ENCODE data around the gene SHD.

The SHD gene

GRCh38 chr19:4292515-4292914 lies 13.4 kb downstream of the SHD start:
- TF ChIP-seq, protein P1, sequence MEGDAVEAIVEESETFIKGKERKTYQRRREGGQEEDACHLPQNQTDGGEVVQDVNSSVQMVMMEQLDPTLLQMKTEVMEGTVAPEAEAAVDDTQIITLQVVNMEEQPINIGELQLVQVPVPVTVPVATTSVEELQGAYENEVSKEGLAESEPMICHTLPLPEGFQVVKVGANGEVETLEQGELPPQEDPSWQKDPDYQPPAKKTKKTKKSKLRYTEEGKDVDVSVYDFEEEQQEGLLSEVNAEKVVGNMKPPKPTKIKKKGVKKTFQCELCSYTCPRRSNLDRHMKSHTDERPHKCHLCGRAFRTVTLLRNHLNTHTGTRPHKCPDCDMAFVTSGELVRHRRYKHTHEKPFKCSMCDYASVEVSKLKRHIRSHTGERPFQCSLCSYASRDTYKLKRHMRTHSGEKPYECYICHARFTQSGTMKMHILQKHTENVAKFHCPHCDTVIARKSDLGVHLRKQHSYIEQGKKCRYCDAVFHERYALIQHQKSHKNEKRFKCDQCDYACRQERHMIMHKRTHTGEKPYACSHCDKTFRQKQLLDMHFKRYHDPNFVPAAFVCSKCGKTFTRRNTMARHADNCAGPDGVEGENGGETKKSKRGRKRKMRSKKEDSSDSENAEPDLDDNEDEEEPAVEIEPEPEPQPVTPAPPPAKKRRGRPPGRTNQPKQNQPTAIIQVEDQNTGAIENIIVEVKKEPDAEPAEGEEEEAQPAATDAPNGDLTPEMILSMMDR (conservative IDR thresholded peaks at IDR 0.05; ENCODE audit: control insufficient read depth, insufficient read depth, low read depth, low read length), result no peak
- no peak overlapping the region for H3K4me3 ChIP-seq (ENCODE audit: control insufficient read depth, low read depth, low read length)
- no peak for DNase-seq (ENCODE audit: low read depth)

- DNase-seq (ENCODE audit: low read depth), result no peak
- TF ChIP-seq, protein P1 (conservative IDR thresholded peaks at IDR 0.05; ENCODE audit: control insufficient read depth, insufficient read depth, low read depth, low read length), result no peak
- no peak overlapping the region for H3K4me3 ChIP-seq (ENCODE audit: control insufficient read depth, low read depth, low read length)
These were observed 15.3 kb downstream of the SHD start for GRCh38 chr19:4294389-4294788.

- no peak overlapping the region for H3K4me3 ChIP-seq (ENCODE audit: control insufficient read depth, low read depth, low read length)
- no peak for DNase-seq (ENCODE audit: low read depth)
- TF ChIP-seq, protein P1 (conservative IDR thresholded peaks at IDR 0.05; ENCODE audit: control insufficient read depth, insufficient read depth, low read depth, low read length), result no peak
These were observed 17.1 kb downstream of the SHD start for GRCh38 chr19:4295972-4296771.

DNA sequence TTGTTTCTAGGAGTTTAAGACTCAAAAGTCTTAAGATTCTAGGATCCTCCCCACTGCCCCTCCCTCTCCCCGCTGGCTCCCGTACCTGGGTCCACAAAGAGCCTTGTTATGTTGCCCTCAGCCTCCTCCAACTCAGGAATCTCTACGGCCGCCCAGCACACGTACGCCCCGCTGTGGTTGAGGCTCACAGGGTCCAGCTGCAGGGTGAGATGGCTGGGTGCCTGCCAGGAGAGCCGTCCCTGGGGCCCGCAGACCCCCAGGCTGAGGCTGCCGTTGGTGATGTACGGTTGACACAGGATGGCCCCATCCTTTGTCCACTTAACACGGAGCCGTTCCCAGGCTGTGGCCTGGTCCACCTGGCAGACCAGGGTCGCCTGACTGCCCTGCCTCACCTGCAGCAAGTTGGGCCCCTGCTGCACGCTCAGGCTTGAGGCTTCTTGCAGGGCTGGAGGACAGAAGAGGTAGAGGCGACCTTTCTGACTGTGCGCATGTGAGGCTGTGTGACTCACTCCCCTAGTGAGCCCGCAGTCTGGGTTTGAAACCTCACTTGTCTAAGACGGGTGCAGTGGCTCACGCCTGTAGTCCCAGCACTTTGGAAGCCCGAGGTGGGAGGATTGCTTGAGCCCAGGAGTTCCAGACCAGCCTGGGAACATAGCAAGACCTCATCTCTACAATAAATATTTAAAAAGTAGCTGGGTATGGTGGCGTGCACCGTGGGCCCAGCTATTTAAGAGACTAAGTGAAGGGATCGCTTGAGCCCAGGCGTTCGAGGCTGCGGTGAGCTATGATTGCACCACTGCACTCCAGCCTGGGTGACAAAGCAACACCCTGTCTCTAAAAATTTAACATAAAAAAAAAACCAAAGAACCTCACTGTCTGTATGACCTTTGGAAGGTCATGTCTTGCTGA lies 19.1 kb downstream of the SHD start:
- DNase-seq (ENCODE audit: low read depth), result no peak
- H3K4me3 ChIP-seq (ENCODE audit: control insufficient read depth, low read depth, low read length), result no peak overlapping the region
- TF ChIP-seq, protein P1 (conservative IDR thresholded peaks at IDR 0.05; ENCODE audit: control insufficient read depth, insufficient read depth, low read depth, low read length), result no peak

DNA sequence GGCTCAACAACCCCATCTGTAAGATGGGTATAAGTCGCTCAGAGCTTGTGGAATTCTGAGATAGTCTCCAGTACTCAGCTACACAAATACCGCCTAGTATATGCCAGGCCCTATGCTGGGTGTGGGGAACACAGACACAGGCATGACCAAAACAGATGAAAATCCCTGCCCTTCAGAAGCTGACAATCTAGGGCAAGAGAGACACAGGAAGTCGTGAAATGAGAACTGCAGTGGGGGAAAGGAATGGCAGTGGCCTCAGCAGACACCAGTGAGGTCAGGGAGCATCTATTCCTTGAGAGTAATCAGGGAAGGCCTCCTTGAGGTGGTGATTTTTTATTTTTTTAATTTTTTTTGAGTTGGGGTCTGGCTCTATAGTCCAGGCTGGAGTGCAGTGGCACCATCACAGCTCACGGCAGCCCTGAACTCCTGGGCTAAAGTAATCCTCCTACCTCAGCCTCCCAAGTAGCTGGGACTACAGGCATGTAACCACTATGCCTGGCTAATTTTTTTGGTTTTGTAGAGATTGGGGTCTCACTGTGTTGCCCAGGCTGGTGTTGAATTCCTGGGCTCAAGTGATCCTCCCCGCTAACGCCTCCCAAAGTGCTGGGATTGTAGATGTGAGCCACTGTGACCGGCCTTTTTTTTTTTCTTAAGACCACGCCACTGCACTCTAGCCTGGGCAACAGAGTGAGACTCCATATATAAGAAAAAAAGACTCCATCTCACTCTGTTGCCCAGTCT lies 19.9 kb downstream of the SHD start:
- no peak overlapping the region for H3K4me3 ChIP-seq (ENCODE audit: control insufficient read depth, low read depth, low read length)
- no peak for DNase-seq (ENCODE audit: low read depth)
- TF ChIP-seq, protein P1 (conservative IDR thresholded peaks at IDR 0.05; ENCODE audit: control insufficient read depth, insufficient read depth, low read depth, low read length), result no peak

- DNase-seq (ENCODE audit: low read depth), result no peak
- TF ChIP-seq, protein P1 (conservative IDR thresholded peaks at IDR 0.05; ENCODE audit: control insufficient read depth, insufficient read depth, low read depth, low read length), result no peak
- H3K4me3 ChIP-seq (ENCODE audit: control insufficient read depth, low read depth, low read length), result no peak overlapping the region
These were observed 21.5 kb downstream of the SHD start for GRCh38 chr19:4300589-4300988.

Data from fibroblast of mammary gland (primary cell).